K562 treated with DMSO at 1 percent for 48 hours (cell line): Measurements from ENCODE around the gene AAMP. TPM values are rescaled to one million over a fixed set of nuclear protein-coding genes. Genes with fewer than 3 reads are reported as not detected.

ENCODE experiments used
- total RNA-seq: library from RNA; unstranded; fragments of 300-600 nt; gene quantifications from 2 replicates; pipeline ENCODE4 v1.2.3, GENCODE V29; 2022; ENCODE audit warnings: low replicate concordance; ENCODE audit errors: extremely low read depth

Gene AAMP, protein sequence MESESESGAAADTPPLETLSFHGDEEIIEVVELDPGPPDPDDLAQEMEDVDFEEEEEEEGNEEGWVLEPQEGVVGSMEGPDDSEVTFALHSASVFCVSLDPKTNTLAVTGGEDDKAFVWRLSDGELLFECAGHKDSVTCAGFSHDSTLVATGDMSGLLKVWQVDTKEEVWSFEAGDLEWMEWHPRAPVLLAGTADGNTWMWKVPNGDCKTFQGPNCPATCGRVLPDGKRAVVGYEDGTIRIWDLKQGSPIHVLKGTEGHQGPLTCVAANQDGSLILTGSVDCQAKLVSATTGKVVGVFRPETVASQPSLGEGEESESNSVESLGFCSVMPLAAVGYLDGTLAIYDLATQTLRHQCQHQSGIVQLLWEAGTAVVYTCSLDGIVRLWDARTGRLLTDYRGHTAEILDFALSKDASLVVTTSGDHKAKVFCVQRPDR
- not detected in 2 replicates for total RNA-seq

DNA sequence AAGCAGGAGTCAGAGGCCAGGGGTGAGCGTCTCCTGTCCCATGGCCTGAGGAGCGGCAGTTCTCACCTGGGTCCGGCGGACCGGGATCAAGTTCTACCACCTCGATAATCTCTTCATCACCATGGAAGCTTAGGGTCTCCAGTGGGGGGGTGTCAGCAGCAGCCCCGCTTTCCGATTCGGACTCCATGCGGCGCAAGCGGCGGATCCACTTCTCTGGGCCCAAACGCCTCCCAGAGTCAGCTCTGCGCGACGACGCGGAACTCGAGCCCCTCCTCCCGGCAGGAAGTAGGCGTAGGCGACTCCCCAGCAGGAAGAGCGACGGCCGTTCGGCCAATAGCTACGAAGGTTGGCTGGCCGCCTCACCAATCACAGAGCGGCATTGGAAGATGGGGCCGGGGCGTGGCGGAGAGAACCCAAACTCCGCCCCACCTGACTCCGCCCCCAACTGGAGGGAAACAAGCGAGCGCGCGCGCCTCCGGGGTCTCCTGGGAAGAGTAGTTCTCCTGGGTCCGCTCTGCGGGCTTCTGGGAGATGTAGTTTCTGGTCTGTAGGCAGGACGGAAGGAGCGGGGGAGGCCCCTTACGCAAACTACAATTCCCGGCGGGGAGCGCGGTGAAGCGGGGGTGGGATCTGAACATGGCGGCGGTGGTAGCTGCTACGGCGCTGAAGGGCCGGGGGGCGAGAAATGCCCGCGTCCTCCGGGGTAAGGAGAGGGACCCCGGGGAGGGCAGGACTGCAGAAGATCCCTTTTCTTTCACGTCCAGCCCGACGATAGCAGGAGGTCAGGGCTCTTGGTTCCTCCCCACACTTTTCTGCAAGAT is at the start of gene AAMP, which contains the start of gene PNKD:
Gene AAMP, minus strand, starts transcription at position 238 of the 821 bp plus-strand sequence. Its CDS starts 51 bp downstream, at position 187.
Gene PNKD, plus strand, starts transcription at position 620 of the 821 bp plus-strand sequence. Its CDS starts 17 bp downstream, at position 637.

DNA sequence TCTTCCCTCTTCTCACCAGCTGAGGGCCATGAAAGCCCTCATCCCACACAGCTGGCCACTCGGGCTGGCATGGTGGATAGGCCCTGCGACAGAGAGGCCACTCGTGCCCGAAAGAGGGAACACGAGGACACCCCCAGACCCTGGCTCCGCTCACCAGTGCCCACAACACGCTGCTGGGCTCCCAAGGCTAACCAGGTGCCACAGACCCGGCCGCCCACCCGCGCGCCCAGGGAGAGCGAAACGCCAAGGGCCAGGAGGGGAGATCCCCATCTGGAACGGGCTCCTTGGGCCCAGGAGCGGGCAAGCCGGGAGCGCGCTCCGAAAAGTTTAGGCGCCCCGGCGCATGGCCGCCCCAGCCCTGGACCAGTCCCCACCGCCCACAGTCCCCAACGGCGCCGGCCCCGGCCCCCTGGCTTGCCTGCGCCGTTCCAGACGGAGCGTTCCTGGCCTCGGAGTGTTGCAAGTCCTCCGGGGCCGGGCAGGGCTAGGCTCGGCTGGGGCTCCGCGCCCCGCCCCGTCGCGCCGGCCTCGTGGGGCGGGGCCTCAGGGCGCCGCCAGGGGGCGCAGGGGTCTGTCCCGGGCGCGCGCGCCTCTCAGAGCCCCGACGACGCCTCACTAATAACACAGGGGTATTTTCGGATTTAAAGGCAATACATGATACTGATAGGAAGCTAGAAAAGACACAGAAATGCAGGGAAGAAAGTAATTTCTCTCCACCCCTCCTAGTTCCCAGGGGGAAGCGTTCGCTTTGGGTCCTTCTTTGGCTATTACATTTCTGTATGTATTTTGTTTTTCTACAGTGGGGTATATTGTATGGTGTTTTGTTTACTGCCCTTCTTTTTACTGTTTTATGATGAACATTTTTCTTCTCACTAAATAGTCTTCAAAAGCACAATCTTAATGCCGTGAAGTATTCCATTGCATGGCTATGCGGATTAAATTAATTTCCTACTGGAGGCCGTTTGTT is 22.4 kb upstream of the AAMP start, which contains the start of gene TMBIM1:
Gene TMBIM1, minus strand, starts transcription at position 456 of the 967 bp plus-strand sequence. CDS start 10,362 bp downstream, outside the sequence.

DNA sequence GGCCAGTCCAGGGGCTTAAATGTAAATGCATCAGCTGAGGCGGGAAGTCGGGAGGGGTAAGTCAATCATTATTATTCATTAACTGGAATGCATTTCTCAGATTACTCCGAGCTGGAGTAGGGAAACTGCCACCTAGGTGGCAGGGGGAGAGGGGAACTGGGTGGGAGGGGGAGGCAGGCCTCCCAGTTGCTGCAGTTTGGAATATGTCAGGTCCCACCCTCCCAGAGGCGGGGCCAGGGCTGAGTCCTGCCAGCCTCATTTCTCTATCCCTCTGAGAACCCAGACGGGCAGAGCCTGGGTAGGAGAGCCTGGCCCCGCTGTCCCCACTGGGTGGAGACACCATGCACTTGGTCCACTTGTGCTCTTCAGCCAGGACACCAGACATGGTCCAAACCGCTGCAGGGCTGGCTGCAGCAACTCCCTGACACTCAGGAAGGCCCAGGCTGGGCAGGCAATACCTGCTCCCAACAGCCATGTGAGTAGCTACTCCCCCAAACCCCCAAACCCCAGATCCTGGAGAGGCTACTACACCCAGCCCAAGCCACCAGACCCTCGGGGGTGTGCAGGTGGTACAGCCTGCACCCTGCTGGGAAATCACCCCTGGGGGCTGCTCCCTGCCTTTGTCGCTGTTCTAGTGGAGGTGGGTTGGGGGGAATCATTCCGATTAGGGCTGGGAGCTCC is 9.1 kb downstream of the AAMP start, which contains the start of gene GPBAR1:
Gene GPBAR1, plus strand, starts transcription at position 274 of the 681 bp plus-strand sequence. CDS start 1,710 bp downstream, outside the sequence.

DNA sequence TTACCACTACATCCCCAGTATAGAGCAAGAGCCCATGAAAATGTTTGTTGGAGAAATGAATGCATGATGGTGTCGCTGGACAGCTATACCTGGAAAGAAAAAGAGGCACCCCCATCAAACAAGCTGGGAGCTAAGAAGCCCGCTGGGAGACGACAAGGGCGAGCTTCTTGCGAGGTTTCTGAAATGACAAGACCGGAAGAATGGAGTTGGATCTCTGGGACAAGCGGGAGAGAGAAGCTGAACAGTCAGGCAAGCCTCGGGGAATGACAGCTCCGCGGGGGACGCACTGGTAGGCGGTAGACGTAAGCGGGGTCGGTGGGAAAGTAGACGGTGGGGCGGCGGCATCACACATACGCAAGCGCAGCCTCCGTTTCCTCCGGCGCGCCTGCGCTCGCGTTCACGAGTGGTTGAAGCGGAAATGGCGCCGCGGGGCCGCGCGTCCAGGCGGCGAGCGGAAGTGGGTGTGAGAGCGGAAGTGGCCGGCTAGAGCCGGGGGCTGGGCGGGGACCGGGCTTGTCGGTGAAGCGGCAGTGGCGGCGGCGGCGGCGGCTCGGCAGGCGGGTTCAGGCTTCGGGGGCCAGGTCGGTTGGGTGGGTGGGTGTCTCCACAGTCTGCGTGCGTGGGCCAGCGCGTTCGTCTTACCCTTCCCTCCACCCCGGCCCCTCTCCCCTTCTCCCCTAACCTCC is 53.1 kb downstream of the AAMP start, which contains the start of gene ARPC2:
Gene ARPC2, plus strand, starts transcription at position 516 of the 686 bp plus-strand sequence. CDS start 282 bp downstream, outside the sequence.

Other genes starting within 250 kb of the AAMP start
- gene RUFY4, start 200.9 kb downstream of the AAMP start, total RNA-seq: not detected in 2 replicates
- not detected in 2 replicates for gene CXCR2, start 144.1 kb downstream of the AAMP start, total RNA-seq
- not detected in 2 replicates for gene CXCR1, start 103.2 kb downstream of the AAMP start, total RNA-seq
- gene ARPC2, start 52.9 kb downstream of the AAMP start, total RNA-seq: not detected in 2 replicates
- gene GPBAR1, start 9.1 kb downstream of the AAMP start, total RNA-seq: not detected in 2 replicates
- gene PNKD, start 382 bp upstream of the AAMP start, total RNA-seq: not detected in 2 replicates
- not detected in 2 replicates for gene TMBIM1, start 22.4 kb upstream of the AAMP start, total RNA-seq
- gene CATIP, start 86.7 kb upstream of the AAMP start, total RNA-seq: not detected in 2 replicates
- not detected in 2 replicates for gene SLC11A1, start 112.1 kb upstream of the AAMP start, total RNA-seq
- not detected in 2 replicates for gene CTDSP1, start 129.7 kb upstream of the AAMP start, total RNA-seq
- gene VIL1, start 149.0 kb upstream of the AAMP start, total RNA-seq: not detected in 2 replicates